HG02973 (cell line): ENCODE results near the gene LCT.
A peak's percentile ranks its signal among the peaks of the same experiment; 100 is the strongest.

Experiments used
- ATAC-seq: cut with Tn5 transposase; IDR thresholded peaks from one replicate; pipeline ENCODE4 v1.9.1; 2021; ENCODE audit warnings: moderate library complexity; ENCODE audit not compliant: unreplicated experiment

The LCT gene

GRCh38 chr2:135744760-135745314 lies 92.1 kb downstream of the LCT start:
- ATAC-seq, result peak; percentile 24

GRCh38 chr2:135743860-135744259 lies 93.1 kb downstream of the LCT start:
- no peak for ATAC-seq

- peak; percentile 25 for ATAC-seq
Observed at GRCh38 chr2:135742325-135742757, 94.6 kb downstream of the LCT start.

GRCh38 chr2:135741395-135742324 lies 95.3 kb downstream of the LCT start, which contains the start of gene UBXN4:
TSS of gene UBXN4 (plus strand) at chr2:135741855. CDS start at chr2:135741930, 75 bp downstream.
- peak; percentile 88 for ATAC-seq

- no peak for ATAC-seq
Observed at GRCh38 chr2:135741043-135741394, 96.0 kb downstream of the LCT start.

GRCh38 chr2:135740206-135740605 lies 96.8 kb downstream of the LCT start:
- no peak for ATAC-seq
